Cardiac muscle cell (in vitro differentiated cells and primary cell): ENCODE data around the gene HS3ST3A1. TPM values are rescaled to one million over a fixed set of nuclear protein-coding genes. Genes with fewer than 3 reads are reported as not detected.
A peak's percentile ranks its signal among the peaks of the same experiment; 100 is the strongest.

Experiments used
- DNase-seq, 2 donors: peaks; one replicate each; pipeline versions ENCODE4 v3.0.0 to v3.0.0-alpha.2; 2010 to 2017; ENCODE audit warnings: low read depth in 1 of 2, low spot score in 1 of 2
- H3K27ac ChIP-seq: fragments of 200-600 bp; sonication (generic); 2 replicates; pipeline ENCODE4 v1.5.1; 2016
- H3K27me3 ChIP-seq: fragments of 200-600 bp; sonication (generic); 2 replicates; pipeline ENCODE4 v1.6.0; 2016; ENCODE audit warnings: control low read depth
- H3K36me3 ChIP-seq: fragments of 200-600 bp; sonication (generic); 2 replicates; pipeline ENCODE4 v1.5.1; 2016; ENCODE audit warnings: control low read depth
- H3K4me1 ChIP-seq: fragments of 200-600 bp; sonication (generic); 2 replicates; pipeline ENCODE4 v1.8.1; 2017; ENCODE audit warnings: low read depth, mild to moderate bottlenecking, mixed run types
- H3K4me3 ChIP-seq: fragments of 200-600 bp; sonication (generic); 2 replicates; pipeline ENCODE4 v1.5.1; 2016; ENCODE audit warnings: mild to moderate bottlenecking
- H3K9me3 ChIP-seq: fragments of 200-600 bp; sonication (generic); 2 replicates; pipeline ENCODE4 v1.5.1; 2017; ENCODE audit warnings: low read depth, mild to moderate bottlenecking, control low read depth
- CTCF ChIP-seq: IDR thresholded peaks from 2 replicates; pipeline ENCODE4 v1.5.1; 2012; ENCODE audit warnings: low read depth, mild to moderate bottlenecking, low read length
- polyA plus RNA-seq: library from polyadenylated mRNA; unstranded; fragments of >200 nt; fragmentation: Nextera tagmentation; extraction: Ambion mirVana; gene quantifications from 2 replicates; pipeline ENCODE4 v1.2.1, GENCODE V29; 2016
- total RNA-seq: library from RNA; depleted of rRNA; stranded (reverse); fragments of >200 nt; gene quantifications from 2 replicates; pipeline ENCODE4 v1.2.3, GENCODE V29; 2016

Gene HS3ST3A1
- total and polyA plus RNA-seq, 2 experiments from 2014 or later, result 8.2 to 20.6 TPM

GRCh38 chr17:13635951-13636350 lies 34.2 kb upstream of the HS3ST3A1 start:
- H3K4me3 ChIP-seq, result no peak overlapping the region
- no peak overlapping the region for H3K27ac ChIP-seq
- no peaks in the 10 kb centered on the region for H3K4me1 ChIP-seq
- H3K36me3 ChIP-seq, result no peaks in the 10 kb centered on the region
- H3K9me3 ChIP-seq, result no peaks in the 10 kb centered on the region
- no peak for TF ChIP-seq CTCF
- no peaks in the 10 kb centered on the region for H3K27me3 ChIP-seq
- peak in 1 of 2 donors; percentile 59 for DNase-seq

- no peak overlapping the region for H3K27ac ChIP-seq
- peak in 1 of 2 donors; percentile 33 for DNase-seq
- H3K4me1 ChIP-seq, result no peaks in the 10 kb centered on the region
- no peaks in the 10 kb centered on the region for H3K27me3 ChIP-seq
- TF ChIP-seq CTCF, result no peak
- H3K9me3 ChIP-seq, result no peaks in the 10 kb centered on the region
- H3K4me3 ChIP-seq, result no peak overlapping the region
- no peaks in the 10 kb centered on the region for H3K36me3 ChIP-seq
These were observed 32.3 kb upstream of the HS3ST3A1 start for GRCh38 chr17:13634021-13634420.

- Histone ChIP-seq H3K27ac (no peak overlapping the region), H3K9me3 (no peaks in the 10 kb centered on the region), H3K4me3 (no peak overlapping the region), H3K4me1 (no peaks in the 10 kb centered on the region), H3K36me3 (no peaks in the 10 kb centered on the region), H3K27me3 (no peaks in the 10 kb centered on the region)
- no peak for DNase-seq
- no peak for TF ChIP-seq CTCF
These were observed 29.8 kb upstream of the HS3ST3A1 start for GRCh38 chr17:13631529-13631928.

- TF ChIP-seq CTCF, result no peak
- Histone ChIP-seq H3K27me3 (no peaks in the 10 kb centered on the region), H3K36me3 (no peaks in the 10 kb centered on the region), H3K4me1 (no peaks in the 10 kb centered on the region), H3K9me3 (no peaks in the 10 kb centered on the region), H3K27ac (no peak overlapping the region), H3K4me3 (no peak overlapping the region)
- peak in 1 of 2 donors; percentile 36 for DNase-seq
These were observed 25.0 kb upstream of the HS3ST3A1 start for GRCh38 chr17:13626703-13627102.

GRCh38 chr17:13619462-13619861 lies 17.7 kb upstream of the HS3ST3A1 start:
- no peak for DNase-seq
- Histone ChIP-seq H3K4me1 (no peaks in the 10 kb centered on the region), H3K4me3 (no peak overlapping the region), H3K27ac (no peak overlapping the region), H3K9me3 (no peaks in the 10 kb centered on the region), H3K36me3 (no peaks in the 10 kb centered on the region), H3K27me3 (no peaks in the 10 kb centered on the region)
- no peak for TF ChIP-seq CTCF

- H3K9me3 ChIP-seq, result no peaks in the 10 kb centered on the region
- DNase-seq, result no peak
- no peak for TF ChIP-seq CTCF
- no peaks in the 10 kb centered on the region for H3K27me3 ChIP-seq
- no peaks in the 10 kb centered on the region for H3K36me3 ChIP-seq
- no peak overlapping the region for H3K27ac ChIP-seq
- no peak overlapping the region for H3K4me3 ChIP-seq
- H3K4me1 ChIP-seq, result no peaks in the 10 kb centered on the region
These were observed 14.3 kb upstream of the HS3ST3A1 start for GRCh38 chr17:13616031-13616430.
